ENCODE measurements around the gene FOXP1.

- TF ChIP-seq CTCF (IDR thresholded peaks at IDR 0.05; ENCODE audit: poor library complexity) (no peak), EZH2 (IDR thresholded peaks at IDR 0.05; ENCODE audit: borderline replicate concordance) (no peak), EZH2phosphoT487 (IDR thresholded peaks at IDR 0.05; ENCODE audit: low read depth, severe bottlenecking, unreplicated experiment) (no peak)
Measured at GRCh38 chr3:71523628-71524027, 59.9 kb downstream of the FOXP1 start.
